Mesothelial cell of epicardium (in vitro differentiated cells): ENCODE measurements around the gene ADIPOQ. TPM values are rescaled to one million over a fixed set of nuclear protein-coding genes. Genes with fewer than 3 reads are reported as not detected.

Experiments
- DNase-seq, 2 experiments: peaks; one replicate each; pipeline ENCODE4 v3.0.0; 2021; ENCODE audit warnings: low spot score in 2 of 2; ENCODE audit not compliant: unreplicated experiment in 2 of 2
- H3K27ac Mint-ChIP-seq: 2 replicates; pipeline ENCODE4 v1.8.0; 2021; ENCODE audit warnings: mixed read lengths
- H3K27me3 Mint-ChIP-seq: 2 replicates; pipeline ENCODE4 v1.8.0; 2021; ENCODE audit warnings: low read depth, mixed read lengths
- H3K36me3 Mint-ChIP-seq: 2 replicates; pipeline ENCODE4 v1.8.0; 2021; ENCODE audit warnings: mixed read lengths
- H3K4me1 Mint-ChIP-seq: 2 replicates; pipeline ENCODE4 v1.8.0; 2021; ENCODE audit warnings: mixed read lengths
- H3K4me3 Mint-ChIP-seq: 2 replicates; pipeline ENCODE4 v1.8.0; 2021; ENCODE audit warnings: mild to moderate bottlenecking, moderate library complexity, mixed read lengths
- H3K9me3 Mint-ChIP-seq: 2 replicates; pipeline ENCODE4 v1.8.0; 2021; ENCODE audit warnings: mixed read lengths
- CTCF ChIP-seq: fragments of 200-600 bp; sonication (generic); IDR thresholded peaks from one replicate; pipeline ENCODE4 v1.5.0; 2021; ENCODE audit warnings: antibody characterized with exemption; ENCODE audit not compliant: unreplicated experiment
- total RNA-seq: library from RNA; stranded (reverse); gene quantifications from 3 replicates; pipeline ENCODE4 v1.2.1, GENCODE V29; 2021

ADIPOQ gene
- total RNA-seq, 1 donor from 2014 or later = not detected

DNA sequence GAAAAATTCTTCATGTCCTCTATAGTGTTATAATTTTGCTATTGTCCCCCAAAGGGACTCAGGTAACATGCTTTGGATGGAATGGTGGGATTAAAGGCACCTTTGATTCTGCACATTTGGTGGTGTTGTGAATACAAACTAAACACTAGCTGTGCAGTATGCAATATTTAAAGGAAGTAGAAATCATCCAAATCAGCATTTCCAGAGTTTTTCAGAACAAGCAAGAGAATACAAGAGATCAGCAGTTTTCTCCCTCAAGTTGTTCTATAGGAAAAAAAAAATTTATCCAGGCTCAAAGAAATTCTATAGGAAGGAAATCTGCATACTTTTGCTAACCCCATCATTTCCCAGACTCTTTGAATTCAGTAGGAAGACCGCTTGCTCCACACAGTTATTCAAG, 10.2 kb upstream of the ADIPOQ start:
- no peak overlapping the region for H3K4me3 Mint-ChIP-seq
- DNase-seq = no peak
- peaks cover 78% of the 10 kb centered on the region for H3K27me3 Mint-ChIP-seq
- no peak overlapping the region for H3K27ac Mint-ChIP-seq
- TF ChIP-seq CTCF = no peak
- no peaks in the 10 kb centered on the region for H3K36me3 Mint-ChIP-seq
- no peaks in the 10 kb centered on the region for H3K4me1 Mint-ChIP-seq
- no peaks in the 10 kb centered on the region for H3K9me3 Mint-ChIP-seq

- Mint-ChIP-seq H3K9me3 (no peaks in the 10 kb centered on the region), H3K27me3 (peaks cover 7% of the 10 kb centered on the region), H3K36me3 (no peaks in the 10 kb centered on the region), H3K4me3 (no peak overlapping the region), H3K4me1 (peaks cover 5% of the 10 kb centered on the region), H3K27ac (no peak overlapping the region)
- no peak for TF ChIP-seq CTCF
- DNase-seq = no peak
These were observed 2.5 kb upstream of the ADIPOQ start for GRCh38 chr3:186839874-186840641.

DNA sequence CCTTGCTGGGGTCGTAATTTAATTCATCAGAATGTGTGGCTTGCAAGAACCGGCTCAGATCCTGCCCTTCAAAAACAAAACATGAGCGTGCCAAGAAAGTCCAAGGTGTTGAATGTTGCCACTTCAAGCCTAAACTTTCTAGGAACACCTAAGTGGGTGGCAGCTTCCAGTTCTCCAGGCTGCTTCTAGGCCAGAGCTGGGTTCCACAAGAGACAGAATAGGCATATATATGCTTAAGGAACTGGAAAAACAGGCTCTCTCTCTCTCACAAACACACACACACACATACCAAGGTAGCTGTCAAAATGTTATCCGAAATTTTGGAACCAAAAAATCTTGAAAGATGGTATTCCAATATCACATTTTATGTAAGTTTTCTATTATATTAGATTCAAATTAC, 890 bp upstream of the ADIPOQ start:
- Mint-ChIP-seq H3K4me3 (no peak overlapping the region), H3K9me3 (no peaks in the 10 kb centered on the region), H3K36me3 (no peaks in the 10 kb centered on the region), H3K27ac (no peak overlapping the region), H3K4me1 (peaks cover 5% of the 10 kb centered on the region), H3K27me3 (peaks cover 13% of the 10 kb centered on the region)
- no peak for DNase-seq
- no peak for TF ChIP-seq CTCF

GRCh38 chr3:186843039-186843432, 526 bp downstream of the ADIPOQ start:
- Mint-ChIP-seq H3K36me3 (no peaks in the 10 kb centered on the region), H3K4me3 (no peak overlapping the region)
- TF ChIP-seq CTCF = no peak

GRCh38 chr3:186844908-186845307, 2.4 kb downstream of the ADIPOQ start:
- no peaks in the 10 kb centered on the region for H3K9me3 Mint-ChIP-seq
- DNase-seq = no peak

More at GRCh38 chr3:186843039-186843432, 526 bp downstream of the ADIPOQ start:
- no peak for DNase-seq
- Mint-ChIP-seq H3K27me3 (peaks cover 21% of the 10 kb centered on the region), H3K27ac (no peak overlapping the region), H3K9me3 (no peaks in the 10 kb centered on the region), H3K4me1 (peaks cover 5% of the 10 kb centered on the region)

More at GRCh38 chr3:186844908-186845307, 2.4 kb downstream of the ADIPOQ start:
- Mint-ChIP-seq H3K27me3 (peaks cover 22% of the 10 kb centered on the region), H3K36me3 (no peaks in the 10 kb centered on the region), H3K4me1 (peaks cover 5% of the 10 kb centered on the region), H3K4me3 (no peak overlapping the region), H3K27ac (no peak overlapping the region)
- no peak for TF ChIP-seq CTCF
